DMS 273 (cell line): ENCODE data around the gene DEUP1.

Experiments used
- DNase-seq: peaks from one replicate; lab custom pipeline; 2025; ENCODE audit not compliant: unreplicated experiment; lab: John Stamatoyannopoulos, UW

Gene DEUP1

DNA sequence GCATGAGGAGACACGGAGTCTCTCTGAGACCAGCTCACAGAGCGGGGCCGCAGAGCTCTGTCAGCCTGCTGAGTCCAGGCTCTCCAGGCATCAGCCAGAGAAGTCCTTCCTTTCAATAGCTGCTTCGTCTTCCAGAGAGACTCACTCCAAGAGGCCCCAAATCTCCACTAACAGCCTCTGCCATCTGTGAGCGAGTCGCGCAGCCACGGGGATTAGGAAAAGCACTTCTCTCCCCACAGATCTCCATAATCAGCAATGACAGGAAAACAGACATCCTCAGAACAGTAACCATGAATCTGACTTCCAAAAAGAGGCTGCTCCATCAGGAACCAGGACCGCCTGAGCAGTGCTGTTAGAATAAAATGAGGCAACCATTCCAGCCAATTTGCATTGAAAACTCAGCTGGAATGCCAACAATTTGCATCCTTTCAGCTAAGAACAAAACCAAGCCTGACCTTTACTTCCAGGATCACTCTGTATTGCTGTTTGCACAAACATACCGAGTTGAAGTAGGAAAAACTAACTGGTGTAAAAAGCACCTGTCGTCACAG is 147.2 kb downstream of the DEUP1 start:
- no peak for DNase-seq

DNA sequence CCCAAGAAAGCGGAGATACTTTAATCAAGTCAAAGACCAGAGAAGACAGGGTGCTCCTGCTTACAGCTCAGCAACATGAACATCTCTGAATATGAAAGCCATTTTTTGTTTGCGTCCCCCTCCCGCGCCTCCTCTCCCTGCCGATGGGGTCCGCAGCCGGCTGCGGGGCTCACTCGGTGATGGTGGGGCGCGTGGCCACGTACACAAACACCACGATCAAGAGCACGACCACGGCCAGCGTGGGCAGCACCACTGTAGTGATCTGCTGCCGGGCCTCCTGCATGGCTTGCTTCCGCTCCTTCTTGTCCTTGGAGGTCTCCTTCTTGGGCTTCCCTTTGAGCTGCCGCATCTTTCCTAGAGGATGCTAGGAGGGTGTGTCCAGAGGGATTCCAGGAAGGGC is 148.3 kb downstream of the DEUP1 start:
- no peak for DNase-seq

- DNase-seq = no peak
Observed at GRCh38 chr11:93480256-93480655, 149.7 kb downstream of the DEUP1 start.

DNA sequence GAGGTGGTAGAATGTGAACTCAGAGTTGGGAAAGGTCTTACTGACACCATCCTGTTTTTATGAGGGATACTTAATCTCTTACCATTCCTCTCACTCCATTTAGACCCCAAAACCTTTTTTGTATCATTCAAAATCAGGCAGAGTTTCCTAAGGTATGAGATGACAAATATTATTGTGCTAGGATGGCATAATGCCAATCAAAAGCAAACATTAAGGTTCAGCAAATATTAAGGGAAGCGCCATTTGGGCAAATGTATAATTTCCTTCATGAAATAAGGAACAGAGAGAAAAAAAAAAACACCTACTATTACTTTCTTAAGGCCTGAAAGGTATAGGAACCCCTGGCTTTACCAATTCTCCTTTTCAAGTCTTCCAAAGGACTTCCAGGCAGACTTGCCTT is 150.2 kb downstream of the DEUP1 start:
- DNase-seq = no peak

GRCh38 chr11:93481279-93481678 is 150.7 kb downstream of the DEUP1 start:
- DNase-seq = no peak

GRCh38 chr11:93481696-93482095 is 151.2 kb downstream of the DEUP1 start:
- DNase-seq = no peak

DNA sequence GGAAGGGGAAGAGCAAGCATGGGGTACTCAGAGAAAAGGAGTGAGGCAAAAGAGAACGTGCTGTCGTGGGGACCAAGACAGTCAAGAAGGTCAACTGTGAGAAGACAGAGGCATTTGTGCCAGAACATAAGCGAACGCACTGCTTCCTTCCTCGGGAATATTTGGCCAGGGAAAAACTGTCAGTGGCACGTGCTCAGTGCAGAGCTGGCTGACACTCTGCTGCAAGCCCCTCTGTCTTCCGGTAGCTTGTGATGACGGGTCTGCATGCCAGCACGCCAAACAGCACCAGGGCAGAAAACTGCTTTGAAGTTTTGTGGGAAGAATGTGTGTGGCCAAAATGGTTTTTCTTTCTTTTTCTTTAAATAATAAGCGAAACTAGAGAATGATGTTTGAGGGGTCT is 152.0 kb downstream of the DEUP1 start:
- no peak for DNase-seq

GRCh38 chr11:93484716-93485115 is 154.2 kb downstream of the DEUP1 start:
- peak; percentile 3 for DNase-seq

DNA sequence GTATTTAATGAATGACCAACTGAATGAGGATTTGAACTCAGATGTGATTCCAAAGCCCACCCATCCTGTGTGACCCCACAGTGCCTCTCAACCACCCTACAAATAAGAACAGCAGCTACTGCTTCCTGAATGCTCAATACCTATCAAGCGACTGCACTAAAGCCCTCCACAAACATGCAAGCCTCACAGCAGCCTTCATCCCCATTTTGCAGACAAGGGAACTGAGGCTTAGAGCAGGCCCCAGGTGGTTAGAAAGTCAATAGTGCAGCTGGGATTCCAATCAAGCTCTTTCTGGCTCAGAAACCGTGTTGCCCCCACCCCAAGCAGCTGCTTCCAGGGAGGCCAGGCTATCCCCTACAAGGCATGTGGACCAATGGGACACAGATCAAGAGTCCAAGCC is 155.4 kb downstream of the DEUP1 start:
- DNase-seq = no peak

DNA sequence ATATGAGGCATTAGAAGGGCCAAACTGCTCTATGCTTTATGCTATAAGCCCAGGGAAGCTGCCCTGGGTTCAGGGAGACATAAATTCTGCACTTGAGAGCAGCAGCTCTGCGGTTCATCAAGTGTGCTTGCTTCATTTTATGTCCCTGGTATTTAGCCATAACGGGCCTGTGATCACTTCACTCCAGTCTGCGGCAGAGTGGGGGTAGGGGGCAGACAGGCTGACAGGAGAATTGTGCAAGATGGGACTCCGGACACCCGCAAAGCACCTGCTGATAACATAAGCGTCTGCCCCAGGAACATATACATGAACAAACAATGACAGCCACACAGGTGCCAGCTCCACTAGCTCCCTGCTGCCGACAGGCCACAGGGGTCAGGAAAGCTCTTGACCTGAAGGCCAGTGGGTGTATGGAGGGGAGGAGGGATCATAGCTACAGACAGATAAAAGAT is 156.5 kb downstream of the DEUP1 start:
- DNase-seq = no peak
